ENCODE measurements around the gene KIF16B.

KIF16B gene

DNA sequence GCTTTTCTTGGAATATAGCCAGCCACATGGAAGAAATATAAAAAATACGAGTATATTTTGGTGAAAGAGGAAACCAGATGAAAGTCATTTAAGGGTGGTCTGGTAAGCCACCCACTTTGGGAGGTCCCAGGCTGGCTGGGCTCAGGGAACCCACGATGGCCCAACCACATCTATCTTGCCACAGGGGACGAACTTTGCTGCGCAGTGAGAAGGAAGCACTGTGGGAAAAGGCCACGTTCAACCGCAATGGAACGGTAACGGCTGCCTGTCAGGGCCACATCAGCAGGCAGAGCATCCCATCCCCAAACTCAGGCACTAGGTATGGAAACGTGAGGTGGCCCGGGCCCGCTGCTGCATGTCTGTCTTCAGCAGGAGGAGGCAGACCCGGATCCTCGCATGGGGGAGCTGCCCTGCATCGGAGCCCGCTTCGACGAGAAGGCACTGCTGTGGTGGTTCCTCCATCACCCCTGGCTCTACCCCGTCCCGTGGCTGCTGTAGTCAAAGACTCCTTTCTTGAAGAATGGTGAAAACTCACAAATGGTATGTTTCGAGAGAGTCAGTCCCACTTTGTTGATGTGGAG lies 300.4 kb downstream of the KIF16B start (continued):
- TF ChIP-seq, protein P1, sequence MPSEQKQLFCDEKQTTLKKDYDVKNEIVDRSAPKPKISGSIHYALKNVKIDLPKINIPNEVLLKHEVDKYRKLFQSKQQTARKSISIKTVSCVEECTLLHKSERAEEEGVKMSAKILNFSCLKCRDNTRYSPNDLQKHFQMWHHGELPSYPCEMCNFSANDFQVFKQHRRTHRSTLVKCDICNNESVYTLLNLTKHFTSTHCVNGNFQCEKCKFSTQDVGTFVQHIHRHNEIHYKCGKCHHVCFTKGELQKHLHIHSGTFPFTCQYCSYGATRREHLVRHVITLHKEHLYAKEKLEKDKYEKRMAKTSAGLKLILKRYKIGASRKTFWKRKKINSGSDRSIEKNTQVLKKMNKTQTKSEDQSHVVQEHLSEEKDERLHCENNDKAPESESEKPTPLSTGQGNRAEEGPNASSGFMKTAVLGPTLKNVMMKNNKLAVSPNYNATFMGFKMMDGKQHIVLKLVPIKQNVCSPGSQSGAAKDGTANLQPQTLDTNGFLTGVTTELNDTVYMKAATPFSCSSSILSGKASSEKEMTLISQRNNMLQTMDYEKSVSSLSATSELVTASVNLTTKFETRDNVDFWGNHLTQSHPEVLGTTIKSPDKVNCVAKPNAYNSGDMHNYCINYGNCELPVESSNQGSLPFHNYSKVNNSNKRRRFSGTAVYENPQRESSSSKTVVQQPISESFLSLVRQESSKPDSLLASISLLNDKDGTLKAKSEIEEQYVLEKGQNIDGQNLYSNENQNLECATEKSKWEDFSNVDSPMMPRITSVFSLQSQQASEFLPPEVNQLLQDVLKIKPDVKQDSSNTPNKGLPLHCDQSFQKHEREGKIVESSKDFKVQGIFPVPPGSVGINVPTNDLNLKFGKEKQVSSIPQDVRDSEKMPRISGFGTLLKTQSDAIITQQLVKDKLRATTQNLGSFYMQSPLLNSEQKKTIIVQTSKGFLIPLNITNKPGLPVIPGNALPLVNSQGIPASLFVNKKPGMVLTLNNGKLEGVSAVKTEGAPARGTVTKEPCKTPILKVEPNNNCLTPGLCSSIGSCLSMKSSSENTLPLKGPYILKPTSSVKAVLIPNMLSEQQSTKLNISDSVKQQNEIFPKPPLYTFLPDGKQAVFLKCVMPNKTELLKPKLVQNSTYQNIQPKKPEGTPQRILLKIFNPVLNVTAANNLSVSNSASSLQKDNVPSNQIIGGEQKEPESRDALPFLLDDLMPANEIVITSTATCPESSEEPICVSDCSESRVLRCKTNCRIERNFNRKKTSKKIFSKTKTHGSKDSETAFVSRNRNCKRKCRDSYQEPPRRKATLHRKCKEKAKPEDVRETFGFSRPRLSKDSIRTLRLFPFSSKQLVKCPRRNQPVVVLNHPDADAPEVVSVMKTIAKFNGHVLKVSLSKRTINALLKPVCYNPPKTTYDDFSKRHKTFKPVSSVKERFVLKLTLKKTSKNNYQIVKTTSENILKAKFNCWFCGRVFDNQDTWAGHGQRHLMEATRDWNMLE (tag by site-specific recombination; conservative IDR thresholded peaks at IDR 0.05; ENCODE audit: low read depth): no peak
- TF ChIP-seq, protein P2, sequence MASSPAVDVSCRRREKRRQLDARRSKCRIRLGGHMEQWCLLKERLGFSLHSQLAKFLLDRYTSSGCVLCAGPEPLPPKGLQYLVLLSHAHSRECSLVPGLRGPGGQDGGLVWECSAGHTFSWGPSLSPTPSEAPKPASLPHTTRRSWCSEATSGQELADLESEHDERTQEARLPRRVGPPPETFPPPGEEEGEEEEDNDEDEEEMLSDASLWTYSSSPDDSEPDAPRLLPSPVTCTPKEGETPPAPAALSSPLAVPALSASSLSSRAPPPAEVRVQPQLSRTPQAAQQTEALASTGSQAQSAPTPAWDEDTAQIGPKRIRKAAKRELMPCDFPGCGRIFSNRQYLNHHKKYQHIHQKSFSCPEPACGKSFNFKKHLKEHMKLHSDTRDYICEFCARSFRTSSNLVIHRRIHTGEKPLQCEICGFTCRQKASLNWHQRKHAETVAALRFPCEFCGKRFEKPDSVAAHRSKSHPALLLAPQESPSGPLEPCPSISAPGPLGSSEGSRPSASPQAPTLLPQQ (tag by site-specific recombination; IDR thresholded peaks at IDR 0.05): no peak
- TF ChIP-seq ZNF677 (tag by site-specific recombination; IDR thresholded peaks at IDR 0.05) (no peak), ZNF248 (tag by site-specific recombination; IDR thresholded peaks at IDR 0.05) (no peak), ZNF2 (tag by site-specific recombination; IDR thresholded peaks at IDR 0.05) (no peak), KLF10 (tag by site-specific recombination; IDR thresholded peaks at IDR 0.05) (no peak)

DNA sequence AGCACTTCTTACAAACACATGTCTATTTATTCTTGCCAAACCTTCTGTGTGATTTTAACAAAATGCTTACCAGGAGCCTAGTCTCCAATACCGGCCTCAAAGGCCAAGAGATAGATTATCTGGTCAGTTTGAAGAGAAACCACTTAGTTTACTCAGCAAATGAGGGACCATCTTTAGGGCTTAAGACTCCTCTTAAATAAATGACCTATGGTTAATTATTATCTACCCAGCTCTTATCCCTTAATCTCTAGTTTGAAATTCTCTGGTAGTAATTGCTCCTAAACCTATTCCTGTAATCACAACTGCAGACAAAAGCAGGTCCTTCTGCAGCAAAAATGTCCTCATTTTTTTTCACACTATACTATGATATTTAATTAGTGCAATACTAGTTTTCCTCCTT lies 301.8 kb downstream of the KIF16B start:
- Histone ChIP-seq H3K4me1 (ENCODE audit: control insufficient read depth, insufficient read depth, low read length) (no peaks in the 10 kb centered on the region), H3K4me3 (ENCODE audit: low read depth, low read length) (no peak overlapping the region), H3K36me3 (ENCODE audit: control insufficient read depth in 2 of 2, insufficient read depth in 1 of 2, low read length in 2 of 2) (peaks cover 0 to 5% of the 10 kb centered on the region in 2 experiments; a peak in 1 of 3 replicates), H3K27ac (ENCODE audit: extremely low read depth, low read depth, low read length) (no peak overlapping the region), H3K9me3 (ENCODE audit: control insufficient read depth, insufficient read depth, low read depth, low read length) (no peaks in the 10 kb centered on the region)
- CTCF ChIA-PET: no interaction called here
- POLR2A ChIA-PET: no interaction called here
- no peak for TF ChIP-seq ZNF626 (tag by site-specific recombination; IDR thresholded peaks at IDR 0.05)
- TF ChIP-seq ZNF792 (tag by site-specific recombination; IDR thresholded peaks at IDR 0.05): no peak
- TF ChIP-seq SALL2 (tag by site-specific recombination; IDR thresholded peaks at IDR 0.05; ENCODE audit: borderline replicate concordance): no peak
- TF ChIP-seq ZNF433 (tag by site-specific recombination; IDR thresholded peaks at IDR 0.05; ENCODE audit: low read depth): no peak
- TF ChIP-seq, protein P3, sequence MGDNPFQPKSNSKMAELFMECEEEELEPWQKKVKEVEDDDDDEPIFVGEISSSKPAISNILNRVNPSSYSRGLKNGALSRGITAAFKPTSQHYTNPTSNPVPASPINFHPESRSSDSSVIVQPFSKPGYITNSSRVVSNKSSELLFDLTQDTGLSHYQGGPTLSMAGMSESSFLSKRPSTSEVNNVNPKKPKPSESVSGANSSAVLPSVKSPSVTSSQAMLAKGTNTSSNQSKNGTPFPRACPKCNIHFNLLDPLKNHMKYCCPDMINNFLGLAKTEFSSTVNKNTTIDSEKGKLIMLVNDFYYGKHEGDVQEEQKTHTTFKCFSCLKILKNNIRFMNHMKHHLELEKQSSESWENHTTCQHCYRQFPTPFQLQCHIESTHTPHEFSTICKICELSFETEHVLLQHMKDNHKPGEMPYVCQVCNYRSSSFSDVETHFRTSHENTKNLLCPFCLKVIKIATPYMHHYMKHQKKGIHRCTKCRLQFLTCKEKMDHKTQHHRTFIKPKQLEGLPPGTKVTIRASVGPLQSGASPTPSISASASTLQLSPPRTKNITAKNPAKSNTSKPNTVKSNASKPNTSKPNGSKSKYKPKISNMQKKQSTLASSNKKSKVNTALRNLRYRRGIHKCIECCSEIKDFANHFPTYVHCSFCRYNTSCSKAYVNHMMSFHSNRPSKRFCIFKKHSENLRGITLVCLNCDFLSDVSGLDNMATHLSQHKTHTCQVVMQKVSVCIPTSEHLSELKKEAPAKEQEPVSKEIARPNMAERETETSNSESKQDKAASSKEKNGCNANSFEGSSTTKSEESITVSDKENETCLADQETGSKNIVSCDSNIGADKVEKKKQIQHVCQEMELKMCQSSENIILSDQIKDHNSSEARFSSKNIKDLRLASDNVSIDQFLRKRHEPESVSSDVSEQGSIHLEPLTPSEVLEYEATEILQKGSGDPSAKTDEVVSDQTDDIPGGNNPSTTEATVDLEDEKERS (tag by site-specific recombination; IDR thresholded peaks at IDR 0.05): no peak
- no peak for TF ChIP-seq ZNF426 (tag by site-specific recombination; IDR thresholded peaks at IDR 0.05)
- TF ChIP-seq ZNF174 (tag by site-specific recombination; IDR thresholded peaks at IDR 0.05): no peak

DNA sequence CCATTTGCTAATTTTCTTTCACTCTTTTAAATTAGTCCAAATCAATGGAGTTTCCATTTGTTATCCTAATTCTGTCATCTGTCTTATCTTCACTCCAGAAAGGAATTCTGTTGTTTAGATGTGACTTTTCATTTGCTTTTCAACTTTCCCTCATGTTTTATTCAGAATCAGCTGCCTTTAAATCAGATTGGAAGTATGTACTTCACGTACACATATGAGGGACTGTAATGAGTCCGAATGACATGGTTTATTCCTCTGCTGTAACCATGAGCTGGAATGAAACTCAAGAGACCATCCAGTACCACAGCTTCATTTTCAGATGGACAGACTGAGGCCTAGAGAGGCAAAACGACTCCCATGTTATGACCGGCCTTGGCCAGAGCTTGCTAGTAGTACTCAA lies 302.3 kb downstream of the KIF16B start:
- CTCF ChIA-PET: no interaction called here
- Histone ChIP-seq H3K4me3 (ENCODE audit: low read depth, low read length) (no peak overlapping the region), H3K9me3 (ENCODE audit: control insufficient read depth, insufficient read depth, low read depth, low read length) (no peaks in the 10 kb centered on the region), H3K4me1 (ENCODE audit: control insufficient read depth, insufficient read depth, low read length) (no peaks in the 10 kb centered on the region), H3K36me3 (ENCODE audit: control insufficient read depth in 2 of 2, insufficient read depth in 1 of 2, low read length in 2 of 2) (peaks cover 0 to 5% of the 10 kb centered on the region in 2 experiments; a peak in 1 of 3 replicates), H3K27ac (ENCODE audit: extremely low read depth, low read depth, low read length) (no peak overlapping the region)
- POLR2A ChIA-PET: no interaction called here
- TF ChIP-seq FEZF1 (tag by site-specific recombination; IDR thresholded peaks at IDR 0.05) (no peak), ZNF24 (tag by site-specific recombination; IDR thresholded peaks at IDR 0.05) (no peak), ZNF654 (tag by site-specific recombination; IDR thresholded peaks at IDR 0.05; ENCODE audit: low read depth) (no peak), MZF1 (tag by site-specific recombination; IDR thresholded peaks at IDR 0.05; ENCODE audit: borderline replicate concordance) (no peak), ZNF560 (tag by site-specific recombination; IDR thresholded peaks at IDR 0.05; ENCODE audit: borderline replicate concordance) (no peak), ZNF530 (tag by site-specific recombination; IDR thresholded peaks at IDR 0.05; ENCODE audit: low read depth) (no peak)
- TF ChIP-seq, protein P4, sequence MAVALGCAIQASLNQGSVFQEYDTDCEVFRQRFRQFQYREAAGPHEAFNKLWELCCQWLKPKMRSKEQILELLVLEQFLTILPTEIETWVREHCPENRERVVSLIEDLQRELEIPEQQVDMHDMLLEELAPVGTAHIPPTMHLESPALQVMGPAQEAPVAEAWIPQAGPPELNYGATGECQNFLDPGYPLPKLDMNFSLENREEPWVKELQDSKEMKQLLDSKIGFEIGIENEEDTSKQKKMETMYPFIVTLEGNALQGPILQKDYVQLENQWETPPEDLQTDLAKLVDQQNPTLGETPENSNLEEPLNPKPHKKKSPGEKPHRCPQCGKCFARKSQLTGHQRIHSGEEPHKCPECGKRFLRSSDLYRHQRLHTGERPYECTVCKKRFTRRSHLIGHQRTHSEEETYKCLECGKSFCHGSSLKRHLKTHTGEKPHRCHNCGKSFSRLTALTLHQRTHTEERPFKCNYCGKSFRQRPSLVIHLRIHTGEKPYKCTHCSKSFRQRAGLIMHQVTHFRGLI (tag by site-specific recombination; IDR thresholded peaks at IDR 0.05): no peak

Measured in HEK293 (cell line).